ENCODE data around the gene BRD2.

The BRD2 gene

DNA sequence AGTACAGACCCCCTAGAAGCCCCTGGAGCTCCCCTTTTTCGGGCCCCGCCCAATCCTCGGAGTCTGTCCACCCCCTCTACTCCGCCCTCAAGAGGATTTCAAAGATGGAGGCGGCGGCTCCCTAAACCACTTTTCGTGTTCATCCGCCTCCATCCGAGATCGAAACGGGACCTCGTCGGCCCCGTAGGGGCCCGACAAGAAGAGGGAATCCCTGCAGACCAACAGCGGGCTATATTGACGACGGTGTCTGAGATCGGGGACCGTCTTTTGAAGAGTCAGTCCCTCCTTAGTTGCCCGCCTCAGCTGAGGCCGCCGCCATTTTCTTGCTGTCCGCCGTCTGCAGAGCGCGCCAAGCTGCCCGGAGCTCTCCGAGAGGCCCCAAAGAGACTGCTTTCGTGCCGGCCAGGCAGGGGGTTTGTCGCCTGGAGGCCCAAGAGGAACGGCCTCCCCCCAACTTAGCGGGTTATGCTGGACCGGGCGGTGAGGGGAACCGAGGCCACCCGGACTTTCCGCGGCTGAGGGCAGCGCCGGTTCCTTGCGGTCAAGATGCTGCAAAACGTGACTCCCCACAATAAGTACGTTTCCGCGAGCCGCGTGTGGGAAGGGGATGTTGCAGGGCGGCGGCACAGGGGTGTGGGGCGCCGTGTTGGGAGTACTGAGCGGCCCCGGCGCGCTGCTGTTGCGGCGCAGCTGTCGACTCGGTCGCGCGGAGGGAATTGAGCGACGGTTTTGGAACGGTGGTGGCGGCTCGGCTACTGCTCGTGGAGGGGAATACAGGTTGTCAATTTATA is 4.2 kb downstream of the BRD2 start:
- peak in 1 of 2 experiments; percentile 54 for DNase-seq (ENCODE audit: low read depth in 2 of 2)

DNA sequence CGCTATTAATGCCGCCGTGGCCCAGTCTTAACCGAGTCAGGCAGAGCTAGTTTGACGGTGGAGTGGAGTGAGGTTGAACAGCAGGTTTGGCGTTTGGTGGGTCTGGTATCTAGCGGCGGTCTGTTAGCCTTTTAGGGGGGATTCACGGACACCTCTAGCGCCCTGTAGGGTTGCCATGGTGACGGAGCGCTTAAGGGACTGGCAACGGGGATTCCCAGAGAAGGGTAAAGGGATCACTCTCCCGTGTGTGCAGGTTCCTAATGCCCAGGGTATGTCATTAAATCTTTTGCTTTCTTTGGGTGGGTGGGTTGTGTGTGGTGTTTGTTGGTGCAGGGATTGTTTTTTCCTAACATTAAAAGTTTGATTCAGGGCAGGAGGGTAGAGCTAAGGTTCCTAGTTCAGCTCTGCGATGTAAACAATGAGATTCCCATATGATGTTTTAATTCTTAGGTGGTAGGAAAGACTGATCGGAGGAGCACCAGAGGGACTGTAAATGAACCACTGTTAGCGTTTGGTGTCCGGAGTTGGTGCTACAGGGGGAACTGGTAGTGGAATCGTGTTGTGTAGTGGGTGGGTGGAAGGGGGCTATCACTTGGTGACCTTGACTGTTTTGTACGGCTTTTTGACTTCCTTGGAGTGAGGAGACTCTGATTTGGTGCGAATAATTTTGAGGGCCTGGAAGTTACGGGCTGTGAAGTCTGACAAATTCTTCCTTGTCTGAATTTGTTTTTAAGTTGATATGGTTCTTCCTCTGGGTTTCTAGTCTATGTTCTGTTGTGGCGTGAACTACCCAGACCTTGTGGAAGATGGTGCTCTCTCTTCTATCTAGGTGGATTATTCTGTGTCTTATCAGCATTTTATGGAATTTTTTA is 5.0 kb downstream of the BRD2 start:
- peak in 1 of 2 experiments; percentile 44 for DNase-seq (ENCODE audit: low read depth in 2 of 2)

DNA sequence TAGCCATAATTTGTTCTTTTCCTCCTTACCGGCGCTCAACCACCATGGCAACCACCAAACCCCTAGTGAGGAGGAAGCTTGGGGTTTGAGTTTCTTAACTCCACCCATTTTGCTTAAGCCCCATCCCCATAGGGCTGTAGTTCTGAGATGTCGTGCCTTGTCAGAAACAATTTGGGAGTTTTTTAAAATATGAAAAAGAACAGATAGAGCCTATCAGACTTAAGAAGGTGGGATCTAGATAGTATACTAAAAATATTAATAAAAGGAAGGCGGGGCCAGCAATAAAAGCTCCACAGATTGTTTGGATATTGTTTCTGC is 5.6 kb downstream of the BRD2 start:
- DNase-seq (ENCODE audit: low read depth in 2 of 2): no peak

DNA sequence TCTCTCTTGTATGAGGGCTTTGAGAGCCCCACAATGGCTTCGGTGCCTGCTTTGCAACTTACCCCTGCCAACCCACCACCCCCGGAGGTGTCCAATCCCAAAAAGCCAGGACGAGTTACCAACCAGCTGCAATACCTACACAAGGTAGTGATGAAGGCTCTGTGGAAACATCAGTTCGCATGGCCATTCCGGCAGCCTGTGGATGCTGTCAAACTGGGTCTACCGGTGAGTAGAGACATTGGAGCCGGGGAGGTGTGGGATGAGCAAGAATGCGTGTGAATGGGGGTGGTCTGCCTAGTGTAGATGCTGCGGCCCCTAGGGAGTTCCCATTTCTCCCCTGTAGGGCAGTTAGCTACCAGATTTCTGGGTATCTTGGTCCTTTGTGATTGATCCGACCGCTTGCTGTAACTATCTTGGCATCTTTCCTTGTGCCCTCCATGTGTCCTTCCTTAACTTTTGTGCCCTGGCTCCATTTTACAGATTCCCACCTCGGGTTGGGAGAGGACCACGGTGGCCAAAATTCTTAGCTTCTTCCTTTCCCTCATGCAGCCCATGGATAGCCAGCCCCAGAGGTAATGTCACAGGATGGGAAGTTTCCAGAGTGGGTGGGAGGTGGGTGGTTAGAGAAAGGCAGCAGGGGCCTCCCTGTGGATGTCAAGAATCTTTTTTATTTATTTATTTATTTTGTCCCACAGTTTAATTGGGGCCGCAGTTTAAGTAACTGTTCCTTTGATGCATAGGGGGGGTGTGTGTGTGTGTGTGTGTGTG is 6.3 kb downstream of the BRD2 start:
- no peak for DNase-seq (ENCODE audit: low read depth in 2 of 2)

DNA sequence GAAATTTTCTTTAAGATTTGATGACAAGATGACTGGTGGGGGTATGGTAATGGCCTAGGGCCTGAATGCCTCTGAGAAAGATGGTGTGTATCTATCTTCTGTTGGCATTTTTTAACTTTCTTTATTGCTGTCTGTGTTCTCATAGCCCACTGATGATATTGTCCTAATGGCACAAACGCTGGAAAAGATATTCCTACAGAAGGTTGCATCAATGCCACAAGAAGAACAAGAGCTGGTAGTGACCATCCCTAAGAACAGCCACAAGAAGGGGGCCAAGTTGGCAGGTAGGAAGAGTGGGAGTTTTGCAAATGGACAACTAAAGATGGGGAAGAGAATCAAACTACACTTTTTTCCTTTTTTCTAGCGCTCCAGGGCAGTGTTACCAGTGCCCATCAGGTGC is 7.5 kb downstream of the BRD2 start:
- DNase-seq (ENCODE audit: low read depth in 2 of 2): no peak

DNA sequence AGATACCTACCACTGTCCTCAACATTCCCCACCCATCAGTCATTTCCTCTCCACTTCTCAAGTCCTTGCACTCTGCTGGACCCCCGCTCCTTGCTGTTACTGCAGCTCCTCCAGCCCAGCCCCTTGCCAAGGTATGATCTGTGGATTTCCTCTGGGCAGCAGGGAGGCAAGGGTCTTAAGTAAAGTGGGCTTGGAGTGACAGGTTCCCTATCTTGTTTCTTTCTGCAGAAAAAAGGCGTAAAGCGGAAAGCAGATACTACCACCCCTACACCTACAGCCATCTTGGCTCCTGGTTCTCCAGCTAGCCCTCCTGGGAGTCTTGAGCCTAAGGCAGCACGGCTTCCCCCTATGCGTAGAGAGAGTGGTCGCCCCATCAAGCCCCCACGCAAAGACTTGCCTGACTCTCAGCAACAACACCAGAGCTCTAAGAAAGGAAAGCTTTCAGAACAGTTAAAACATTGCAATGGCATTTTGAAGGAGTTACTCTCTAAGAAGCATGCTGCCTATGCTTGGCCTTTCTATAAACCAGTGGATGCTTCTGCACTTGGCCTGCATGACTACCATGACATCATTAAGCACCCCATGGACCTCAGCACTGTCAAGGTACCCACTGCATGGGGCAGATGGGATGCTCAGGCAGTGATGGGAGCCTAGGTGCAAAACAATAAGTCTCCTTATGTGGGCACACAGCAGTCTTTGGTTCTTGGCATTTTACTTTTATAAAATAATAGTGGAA is 8.1 kb downstream of the BRD2 start:
- no peak for DNase-seq (ENCODE audit: low read depth in 2 of 2)

DNA sequence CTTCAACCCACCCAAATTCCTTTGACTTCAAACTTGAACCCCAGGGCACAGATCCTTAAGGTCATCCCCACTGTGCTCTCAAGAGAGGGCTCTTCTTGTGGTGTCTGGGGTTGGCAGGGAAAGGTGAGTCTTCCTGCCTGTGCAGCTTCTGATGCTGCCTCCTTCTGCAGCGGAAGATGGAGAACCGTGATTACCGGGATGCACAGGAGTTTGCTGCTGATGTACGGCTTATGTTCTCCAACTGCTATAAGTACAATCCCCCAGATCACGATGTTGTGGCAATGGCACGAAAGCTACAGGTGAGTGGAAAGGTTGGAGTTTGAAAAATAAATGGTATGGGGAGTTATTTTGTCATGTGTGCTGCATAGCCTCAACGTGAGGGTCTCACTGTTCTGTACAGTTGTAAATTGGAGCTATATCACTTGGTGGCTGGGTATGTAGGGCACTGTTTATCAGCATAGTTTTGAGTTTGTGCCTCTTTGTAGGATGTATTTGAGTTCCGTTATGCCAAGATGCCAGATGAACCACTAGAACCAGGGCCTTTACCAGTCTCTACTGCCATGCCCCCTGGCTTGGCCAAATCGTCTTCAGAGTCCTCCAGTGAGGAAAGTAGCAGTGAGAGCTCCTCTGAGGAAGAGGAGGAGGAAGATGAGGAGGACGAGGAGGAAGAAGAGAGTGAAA is 9.0 kb downstream of the BRD2 start:
- no peak for DNase-seq (ENCODE audit: low read depth in 2 of 2)

DNA sequence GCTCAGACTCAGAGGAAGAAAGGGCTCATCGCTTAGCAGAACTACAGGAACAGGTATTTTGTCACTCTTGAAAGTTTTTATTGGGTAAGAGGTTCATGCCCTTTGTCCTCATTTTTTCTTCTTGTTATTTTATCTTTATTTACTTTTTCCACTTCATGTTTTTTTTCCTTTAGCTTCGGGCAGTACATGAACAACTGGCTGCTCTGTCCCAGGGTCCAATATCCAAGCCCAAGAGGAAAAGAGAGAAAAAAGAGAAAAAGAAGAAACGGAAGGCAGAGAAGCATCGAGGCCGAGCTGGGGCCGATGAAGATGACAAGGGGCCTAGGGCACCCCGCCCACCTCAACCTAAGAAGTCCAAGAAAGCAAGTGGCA is 9.5 kb downstream of the BRD2 start:
- no peak for DNase-seq (ENCODE audit: low read depth in 2 of 2)

DNA sequence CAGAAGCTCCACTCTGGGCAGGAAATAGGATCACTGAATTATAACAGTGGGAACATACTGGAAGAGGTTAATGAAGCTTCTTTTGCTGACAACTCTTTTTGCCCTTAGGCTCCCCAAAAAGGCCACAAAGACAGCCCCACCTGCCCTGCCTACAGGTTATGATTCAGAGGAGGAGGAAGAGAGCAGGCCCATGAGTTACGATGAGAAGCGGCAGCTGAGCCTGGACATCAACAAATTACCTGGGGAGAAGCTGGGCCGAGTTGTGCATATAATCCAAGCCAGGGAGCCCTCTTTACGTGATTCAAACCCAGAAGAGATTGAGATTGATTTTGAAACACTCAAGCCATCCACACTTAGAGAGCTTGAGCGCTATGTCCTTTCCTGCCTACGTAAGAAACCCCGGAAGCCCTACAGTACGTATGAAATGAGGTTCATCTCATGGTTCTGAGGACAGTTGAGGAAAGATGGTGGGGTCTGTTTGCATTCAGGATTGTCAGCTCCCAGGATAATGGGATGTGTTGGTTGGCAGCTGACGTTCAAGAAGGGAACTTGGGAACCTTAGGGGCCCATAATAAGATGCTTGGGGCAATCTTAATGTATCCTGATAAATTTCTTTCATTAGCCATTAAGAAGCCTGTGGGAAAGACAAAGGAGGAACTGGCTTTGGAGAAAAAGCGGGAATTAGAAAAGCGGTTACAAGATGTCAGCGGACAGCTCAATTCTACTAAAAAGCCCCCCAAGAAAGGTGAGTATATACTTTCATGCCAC is 11.5 kb downstream of the BRD2 start:
- DNase-seq (ENCODE audit: low read depth in 2 of 2): no peak

DNA sequence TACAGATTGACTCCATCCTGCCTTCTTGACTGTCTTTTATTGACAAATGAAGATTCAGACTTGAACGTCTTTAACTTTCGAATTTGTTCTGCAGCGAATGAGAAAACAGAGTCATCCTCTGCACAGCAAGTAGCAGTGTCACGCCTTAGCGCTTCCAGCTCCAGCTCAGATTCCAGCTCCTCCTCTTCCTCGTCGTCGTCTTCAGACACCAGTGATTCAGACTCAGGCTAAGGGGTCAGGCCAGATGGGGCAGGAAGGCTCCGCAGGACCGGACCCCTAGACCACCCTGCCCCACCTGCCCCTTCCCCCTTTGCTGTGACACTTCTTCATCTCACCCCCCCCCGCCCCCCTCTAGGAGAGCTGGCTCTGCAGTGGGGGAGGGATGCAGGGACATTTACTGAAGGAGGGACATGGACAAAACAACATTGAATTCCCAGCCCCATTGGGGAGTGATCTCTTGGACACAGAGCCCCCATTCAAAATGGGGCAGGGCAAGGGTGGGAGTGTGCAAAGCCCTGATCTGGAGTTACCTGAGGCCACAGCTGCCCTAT is 12.2 kb downstream of the BRD2 start:
- DNase-seq (ENCODE audit: low read depth in 2 of 2): no peak

DNA sequence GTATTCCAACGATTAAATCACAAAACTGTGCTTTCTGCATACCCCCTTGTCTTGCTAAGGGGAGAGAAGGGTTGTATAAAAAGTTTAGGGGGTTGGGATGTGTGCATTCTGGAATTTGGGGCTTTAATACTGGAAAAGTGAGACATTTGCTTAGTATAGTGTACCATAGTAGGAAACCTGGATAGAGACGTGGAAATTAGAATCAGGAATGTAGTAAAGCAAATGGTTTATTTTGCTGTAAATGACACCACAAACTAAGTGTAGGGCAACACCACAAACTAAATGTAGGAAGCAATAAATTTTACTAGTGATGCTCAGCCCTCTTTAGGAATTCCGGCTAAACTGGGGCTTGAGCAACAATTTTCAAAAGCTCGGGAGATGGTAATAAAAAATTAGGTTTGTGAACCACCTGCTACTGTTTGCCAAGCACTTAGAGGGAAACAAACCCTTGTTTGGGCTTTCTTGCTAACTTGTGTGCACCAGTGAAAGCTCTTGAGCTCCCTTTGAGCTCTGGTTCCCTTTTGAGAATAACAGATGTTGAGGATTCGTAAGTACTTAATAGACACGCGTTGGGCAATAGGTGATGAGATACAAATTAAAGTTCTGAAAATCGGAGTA is 13.8 kb downstream of the BRD2 start:
- no peak for DNase-seq (ENCODE audit: low read depth in 2 of 2)

DNA sequence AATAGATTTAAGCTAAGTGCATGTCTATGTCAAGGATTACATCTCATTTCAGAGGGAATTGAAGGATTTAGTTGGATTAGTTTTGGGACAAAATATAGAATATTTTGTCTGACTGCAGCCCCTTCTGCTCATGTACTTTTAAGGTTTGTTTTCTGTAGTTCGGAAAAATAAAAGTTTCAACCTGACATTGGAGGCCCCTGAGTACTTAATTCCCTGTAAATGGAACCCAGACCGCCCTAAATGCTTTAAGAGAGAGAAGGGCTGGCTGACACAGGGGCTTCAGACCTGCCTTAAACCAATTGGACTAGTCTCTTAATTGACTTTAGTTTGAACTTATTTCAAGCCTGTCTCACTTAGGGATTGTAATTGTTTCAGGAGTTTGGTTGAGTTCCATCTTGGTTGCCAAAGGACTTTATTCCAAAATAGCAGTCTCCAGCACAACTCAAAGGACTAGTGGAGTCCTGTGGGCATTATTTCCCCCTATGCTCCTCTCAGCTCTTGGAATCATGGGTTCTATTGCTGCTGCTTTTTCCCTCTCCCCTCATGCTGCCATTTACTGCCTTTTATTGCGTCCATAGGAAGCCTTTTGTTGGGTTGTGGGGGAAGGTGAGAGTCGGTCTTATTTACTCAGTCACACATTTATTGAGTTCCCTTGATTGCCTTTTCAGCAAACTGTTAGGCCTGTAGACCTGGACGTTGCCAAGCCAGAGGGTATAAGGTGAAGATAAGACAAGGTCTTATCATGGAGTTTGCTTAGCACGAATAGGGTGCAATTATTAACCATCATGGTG is 14.5 kb downstream of the BRD2 start:
- DNase-seq (ENCODE audit: low read depth in 2 of 2): no peak

DNA sequence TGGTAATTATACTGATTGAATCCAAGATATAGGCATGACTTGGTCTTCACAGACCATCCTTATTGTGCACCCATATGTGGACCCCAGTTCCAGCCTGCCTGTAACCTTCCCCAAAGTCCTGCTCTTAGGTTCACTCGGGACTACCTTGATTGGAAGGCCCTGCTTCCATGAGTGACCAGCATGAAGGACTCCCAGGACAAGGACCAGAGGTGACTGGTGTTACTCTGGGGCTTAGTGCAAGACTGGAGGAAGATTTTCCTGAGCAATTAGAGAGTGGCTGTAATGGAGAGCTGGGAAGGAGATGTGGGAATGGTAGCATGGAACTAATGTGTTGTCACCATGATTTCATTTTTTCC is 15.1 kb downstream of the BRD2 start:
- no peak for DNase-seq (ENCODE audit: low read depth in 2 of 2)

DNA sequence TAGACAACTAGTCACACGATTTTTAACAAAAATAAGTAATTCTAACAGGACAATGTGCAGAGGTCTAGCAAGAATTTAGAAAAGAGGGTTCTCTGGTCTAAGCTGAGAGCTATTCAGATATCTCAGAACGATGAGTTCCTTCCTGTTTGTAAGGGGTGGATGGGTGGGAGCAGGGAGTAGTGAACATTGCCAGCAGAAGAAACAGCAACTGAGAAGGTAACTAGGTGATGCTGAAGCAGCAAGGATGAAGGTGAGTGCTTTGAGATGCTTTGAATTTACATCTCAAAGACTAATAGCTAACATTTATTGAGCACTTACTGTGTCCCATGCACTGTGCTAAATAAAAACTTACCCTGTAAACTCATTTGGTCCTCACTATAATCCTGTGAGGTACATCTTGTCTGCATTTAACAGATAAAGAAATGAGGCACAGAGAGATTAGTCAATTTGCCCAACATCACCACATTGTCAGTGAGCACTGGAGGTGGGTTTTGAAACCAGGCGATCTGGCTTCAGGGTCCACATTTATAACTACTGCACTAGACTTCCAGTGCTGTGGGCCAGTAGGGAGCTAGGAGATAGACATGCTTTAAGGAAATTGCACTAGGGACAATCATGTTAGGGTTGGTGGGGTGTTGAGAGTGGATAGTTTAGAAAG is 15.7 kb downstream of the BRD2 start:
- DNase-seq (ENCODE audit: low read depth in 2 of 2): no peak

DNA sequence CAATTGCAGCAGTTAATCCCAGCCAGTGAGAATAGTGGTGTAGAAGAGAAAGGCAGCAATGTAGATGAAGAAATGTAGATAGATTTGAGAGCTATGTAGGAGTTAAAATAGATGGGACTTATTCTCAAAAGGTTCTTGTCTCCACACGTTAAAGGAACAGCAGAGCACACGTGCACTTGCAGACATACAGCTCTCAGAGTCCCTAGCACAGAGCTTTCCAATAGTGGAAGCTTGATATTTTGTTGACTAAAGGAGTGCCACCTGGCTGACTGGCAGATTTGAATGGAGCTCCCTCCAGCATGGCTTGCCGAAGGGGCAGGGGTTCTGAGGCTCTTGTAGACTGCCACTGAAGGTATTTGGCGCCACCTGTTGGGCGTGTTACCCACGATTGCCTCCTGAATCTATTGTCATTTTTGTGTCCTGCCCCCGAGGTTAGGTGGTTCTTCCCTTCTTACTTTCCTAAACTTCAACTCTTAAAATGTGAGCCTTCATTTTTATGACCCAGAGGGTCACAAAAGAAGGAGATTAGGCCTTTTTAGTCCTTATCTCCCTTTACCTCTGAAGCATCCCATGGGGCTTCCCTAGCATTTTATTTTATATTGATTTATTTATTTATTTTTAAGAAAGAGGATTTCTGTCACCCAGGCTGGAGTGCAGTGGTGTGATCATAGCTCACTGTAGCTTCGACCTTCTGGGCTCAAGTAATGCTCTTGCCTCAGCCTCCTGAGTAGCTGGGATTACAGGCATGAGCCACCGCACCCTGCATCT is 16.4 kb downstream of the BRD2 start:
- DNase-seq (ENCODE audit: low read depth in 2 of 2): peak; percentile 74 to 90

DNA sequence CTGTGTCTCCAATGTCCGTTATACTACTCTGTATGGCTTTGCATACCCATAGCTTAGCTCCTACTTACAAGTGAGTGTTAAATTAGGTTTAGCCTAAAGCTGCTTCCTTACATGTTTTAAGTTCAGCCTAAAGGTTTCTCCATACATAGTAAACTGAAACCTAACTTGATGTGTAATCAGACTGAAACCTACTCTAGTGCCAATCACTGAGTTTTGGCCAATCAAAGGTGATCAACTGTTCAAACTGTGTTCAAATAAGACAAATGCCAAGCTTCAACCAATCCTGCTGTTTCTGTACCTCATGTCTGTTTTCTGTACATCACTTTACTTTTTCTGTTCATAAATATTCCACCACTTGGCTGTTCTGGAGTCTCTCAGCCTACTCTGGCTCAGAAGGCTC is 21.0 kb downstream of the BRD2 start:
- DNase-seq (ENCODE audit: low read depth in 2 of 2): no peak

DNA sequence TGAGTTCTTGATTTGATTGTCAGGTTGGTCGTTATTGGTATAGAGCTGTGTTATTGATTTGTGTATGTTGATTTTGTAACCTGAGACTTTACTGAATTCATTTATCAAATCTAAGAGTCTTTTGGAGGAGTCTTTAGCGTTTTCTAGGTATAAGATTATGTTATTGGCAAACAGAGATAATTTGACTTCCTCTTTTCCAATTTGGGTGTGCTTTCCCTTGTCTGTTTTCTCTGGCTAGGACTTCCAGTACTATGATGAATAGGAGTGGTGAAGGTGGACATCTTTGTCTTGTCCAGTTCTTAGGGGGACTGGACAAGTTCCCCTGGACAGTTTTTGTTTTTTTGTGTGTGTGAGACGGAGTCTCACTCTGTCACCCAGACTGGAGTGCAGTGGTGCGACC is 23.6 kb downstream of the BRD2 start:
- no peak for DNase-seq (ENCODE audit: low read depth in 2 of 2)

All from stimulated activated CD4-positive, alpha-beta T cell treated with anti-CD3 and anti-CD28 coated beads, Interleukin-12 subunit alpha, Interleukin-12 subunit beta, amount 100 ng/mL, for 24 hours (primary cell).